Endothelial cell of umbilical vein (primary cell): ENCODE data around the gene CCDC170. TPM values are rescaled to one million over a fixed set of nuclear protein-coding genes. Genes with fewer than 3 reads are reported as not detected.

Experiments
- BruUV-seq: library from RNA; stranded (reverse); fragments of 400-500 nt; replicated peaks from 2 replicates; lab custom pipeline; 2021; lab: Mats Ljungman, UMichigan
- CTCF ChIA-PET: fragments of 300-600, 350-600 bp; sonication (Branson Sonifier 250); formaldehyde crosslinking; loops from one replicate; lab custom pipeline; 2021; ENCODE audit warnings: antibody characterized with exemption, inconsistent platforms; lab: Charles Lee
- POLR2A ChIA-PET: fragments of 300-600, 350-600 bp; sonication (Branson Sonifier 250); formaldehyde crosslinking; loops from one replicate; lab custom pipeline; 2021; ENCODE audit warnings: antibody characterized with exemption, inconsistent platforms; lab: Charles Lee
- DNase-seq: peaks from one replicate; pipeline ENCODE4 v3.0.0-alpha.2; 2011; ENCODE audit warnings: low read depth, low spot score
- FAIRE-seq: peaks from 2 replicates; lab custom pipeline; 2011; peaks lifted over from hg19 to GRCh38; lab: Jason Lieb, UNC
- H2AFZ ChIP-seq: 2 replicates; pipeline ENCODE4 v1.6.0; 2012; ENCODE audit warnings: low read depth, low read length, control low read depth, inconsistent platforms
- H3K27ac ChIP-seq: 2 replicates; pipeline ENCODE4 v1.5.1; 2011; ENCODE audit warnings: low read depth, mild to moderate bottlenecking, control low read depth, low read length, moderate library complexity; ENCODE audit not compliant: insufficient read depth
- H3K27me3 ChIP-seq, 2 experiments: 2 replicates each; pipeline versions ENCODE4 v1.6.0 to v1.6.1; 2011; ENCODE audit warnings: low read length in 2 of 2, mixed read lengths in 1 of 2; ENCODE audit not compliant: control insufficient read depth in 2 of 2, insufficient read depth in 2 of 2
- H3K36me3 ChIP-seq, 2 experiments: 2 replicates in 1 of 2; 3 replicates in 1 of 2; pipeline ENCODE4 v1.5.1; 2011; ENCODE audit warnings: low read length in 2 of 2, mild to moderate bottlenecking in 1 of 2, moderate library complexity in 1 of 2; ENCODE audit not compliant: control insufficient read depth in 2 of 2, insufficient read depth in 2 of 2; ENCODE audit errors: extremely low read depth in 1 of 2
- H3K4me1 ChIP-seq: 3 replicates; pipeline ENCODE4 v1.5.1; 2011; ENCODE audit warnings: mild to moderate bottlenecking, low read length; ENCODE audit not compliant: control insufficient read depth, insufficient read depth; ENCODE audit errors: extremely low read depth
- H3K4me2 ChIP-seq: 2 replicates; pipeline ENCODE4 v1.6.1; 2011; ENCODE audit warnings: low read length, control low read depth, mixed read lengths; ENCODE audit not compliant: insufficient read depth
- H3K4me3 ChIP-seq, 3 experiments: fragments of 200-600 bp in 1 of 3; sonication (generic), shearing (Covaris generic) in 1 of 3; replicated peaks in 1 of 3; 2 replicates each; pipeline ENCODE4 v1.5.1; 2011 to 2016; ENCODE audit warnings: control low read depth in 3 of 3, low read length in 3 of 3, mild to moderate bottlenecking in 2 of 3, inconsistent platforms in 1 of 3, low read depth in 1 of 3, moderate library complexity in 1 of 3; ENCODE audit not compliant: insufficient read depth in 1 of 3
- H3K79me2 ChIP-seq: 2 replicates; pipeline ENCODE4 v1.6.0; 2012; ENCODE audit warnings: low read length, inconsistent platforms; ENCODE audit not compliant: control insufficient read depth, insufficient read depth
- H3K9ac ChIP-seq: replicated peaks from 2 replicates; pipeline ENCODE3; 2011; ENCODE audit warnings: low read length, control low read depth; ENCODE audit not compliant: insufficient read depth; ENCODE audit errors: extremely low read depth
- H3K9me1 ChIP-seq: replicated peaks from 3 replicates; pipeline ENCODE4 v1.6.0; 2011; ENCODE audit warnings: mild to moderate bottlenecking, low read length; ENCODE audit not compliant: control insufficient read depth, insufficient read depth; ENCODE audit errors: extremely low read depth
- H3K9me3 ChIP-seq: replicated peaks from 2 replicates; pipeline ENCODE4 v1.5.1; 2012; ENCODE audit warnings: low read length, inconsistent platforms; ENCODE audit not compliant: control insufficient read depth, insufficient read depth
- H4K20me1 ChIP-seq: replicated peaks from 2 replicates; pipeline ENCODE3; 2011; ENCODE audit warnings: mild to moderate bottlenecking, low read length; ENCODE audit not compliant: control insufficient read depth, insufficient read depth; ENCODE audit errors: extremely low read depth
- CTCF ChIP-seq, 2 donors: IDR thresholded peaks; 1 replicate in 1 of 2; 2 replicates in 1 of 2; pipeline ENCODE4 v1.5.1; 2011; ENCODE audit warnings: low read length in 2 of 2, mild to moderate bottlenecking in 2 of 2, moderate library complexity in 2 of 2, control low read depth in 1 of 2, inconsistent platforms in 1 of 2, low read depth in 1 of 2; ENCODE audit not compliant: insufficient read depth in 1 of 2; ENCODE audit errors: extremely low read depth in 1 of 2
- EZH2 ChIP-seq: IDR thresholded peaks from 2 replicates; pipeline ENCODE4 v1.6.1; 2012; ENCODE audit warnings: borderline replicate concordance, low read depth, mild to moderate bottlenecking, moderate library complexity, low read length, inconsistent platforms; ENCODE audit not compliant: severe bottlenecking
- FOS ChIP-seq: IDR thresholded peaks from 2 replicates; pipeline ENCODE4 v1.6.1; 2011; ENCODE audit warnings: mild to moderate bottlenecking, low read length, moderate library complexity, borderline replicate concordance; ENCODE audit not compliant: insufficient read depth
- GATA2 ChIP-seq: IDR thresholded peaks from 2 replicates; pipeline ENCODE4 v1.7.0; 2011; ENCODE audit warnings: low read depth, mild to moderate bottlenecking, moderate library complexity, mixed read lengths, low read length; ENCODE audit not compliant: insufficient read length, insufficient read depth
- JUN ChIP-seq: IDR thresholded peaks from 2 replicates; pipeline ENCODE4 v1.6.1; 2011; ENCODE audit warnings: borderline replicate concordance, low read depth; ENCODE audit not compliant: insufficient read length, insufficient read depth
- MAX ChIP-seq: IDR thresholded peaks from 2 replicates; pipeline ENCODE4 v1.6.1; 2011; ENCODE audit not compliant: insufficient read depth, insufficient read length
- MYC ChIP-seq: IDR thresholded peaks from one replicate; pipeline ENCODE4 v1.6.1; 2011; ENCODE audit warnings: mild to moderate bottlenecking, low read depth, low read length
- POLR2A ChIP-seq: IDR thresholded peaks from 2 replicates; pipeline ENCODE4 v1.6.1; 2012; ENCODE audit warnings: low read depth, mild to moderate bottlenecking, control low read depth, low read length
- POLR2AphosphoS5 ChIP-seq: IDR thresholded peaks from 2 replicates; pipeline ENCODE4 v1.6.1; 2012; ENCODE audit warnings: low read depth, mild to moderate bottlenecking, control low read depth, low read length, moderate library complexity; ENCODE audit not compliant: insufficient read depth
- dilution Hi-C: fragments of 300-500 bp; cut with MboI; formaldehyde crosslinking; loops from one replicate; pipeline ENCODE4 v1.15.0; 2019; ENCODE audit warnings: low sequenced_read_pairs; ENCODE audit not compliant: extremely low pct_ligation_motif_present
- intact Hi-C: fragments of 100-400 bp; cut with micrococcal nuclease; formaldehyde crosslinking; loops from one replicate; pipeline ENCODE4 v1.10.0; 2022
- polyA plus RNA-seq, 4 experiments: library from polyadenylated mRNA; depleted of rRNA in 3 of 4; stranded (reverse) in 3 of 4; unstranded in 1 of 4; fragments of >200 nt; gene quantifications; 2 replicates each; pipeline versions ENCODE4 v1.2.1 to v1.2.3, GENCODE V29; 2011 to 2012; ENCODE audit warnings: missing spikeins in 1 of 4
- total RNA-seq: library from RNA; stranded (reverse); gene quantifications from 2 replicates; pipeline ENCODE4 v1.2.3, GENCODE V29; 2021

Gene CCDC170
- total and polyA plus RNA-seq, 2 donors (not counting 3 experiments of a cell fraction or from before 2014, with no cell fraction given) = 0.07 to 0.21 TPM

DNA sequence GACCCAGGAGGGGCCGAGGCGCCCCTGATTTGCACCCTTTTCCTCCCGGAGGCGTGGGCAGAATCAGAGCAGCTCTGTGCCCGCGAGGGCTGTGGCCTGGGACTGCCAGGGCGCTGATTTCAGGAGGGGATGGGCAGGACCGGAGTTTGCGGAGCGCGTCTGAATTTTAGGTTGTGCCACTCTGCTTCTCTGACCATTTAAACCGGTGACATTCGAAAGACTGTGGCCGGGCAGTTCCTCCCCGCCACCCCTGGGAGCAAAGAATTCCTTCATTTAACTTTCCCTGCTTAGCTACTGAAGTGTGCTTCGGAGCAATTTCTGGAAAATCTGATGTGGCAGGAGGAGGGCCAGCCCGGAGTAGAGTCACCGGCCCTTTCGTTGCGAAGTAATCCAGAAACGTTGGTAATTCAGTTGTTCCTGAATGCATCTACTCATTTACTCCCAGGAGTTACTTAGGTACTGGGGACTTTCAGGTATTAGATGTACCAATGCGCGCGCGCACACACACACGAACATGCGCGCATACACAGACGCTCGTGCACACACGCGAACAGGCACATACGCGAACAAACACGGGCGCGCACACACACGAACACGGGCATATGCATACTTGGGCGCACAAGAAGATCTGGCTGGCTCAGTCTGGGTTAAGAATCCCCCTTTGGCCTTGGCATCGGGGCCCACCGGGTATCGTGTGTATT is 568 bp downstream of the CCDC170 start:
- no peak for FAIRE-seq
- intact Hi-C loops (loop anchor here (5.0 kb wide), 1 partner anchor 773 kb away; no protein-coding TSS in a partner anchor), dilution Hi-C loops (no loop called here)
- Histone ChIP-seq H3K79me2 (no peaks in the 10 kb centered on the region), H3K27me3 (no peaks in the 10 kb centered on the region), H3K4me3 (peak overlapping the region; percentile 51 to 82 (median 64)), H3K36me3 (no peaks in the 10 kb centered on the region), H2AFZ (peak overlapping the region; percentile 83), H3K4me1 (peaks cover 12% of the 10 kb centered on the region), H3K9me3 (no peaks in the 10 kb centered on the region), H3K27ac (peak overlapping the region; percentile 14), H3K9me1 (no peaks in the 10 kb centered on the region), H4K20me1 (no peaks in the 10 kb centered on the region), H3K4me2 (peak overlapping the region; percentile 96), H3K9ac (peak overlapping the region; percentile 70)
- POLR2A ChIA-PET = no interaction called here
- no TSS peak for BruUV-seq
- DNase-seq = peak; percentile 70
- CTCF ChIA-PET = interaction anchor here (0.8 to 1.2 kb wide), 2 partner anchors 9 to 40 kb away, joined by 3 read pairs; no protein-coding TSS in a partner anchor
- TF ChIP-seq MAX (no peak), GATA2 (no peak), CTCF (IDR thresholded peaks at IDR 0.05; ENCODE audit: extremely low read depth in 1 of 2, insufficient read depth in 1 of 2, low read depth in 1 of 2, low read length in 2 of 2) (no peak), POLR2AphosphoS5 (no peak), POLR2A (no peak), EZH2 (no peak), JUN (no peak), MYC (no peak), FOS (no peak)
